Breast epithelium (tissue), 4 donors: ENCODE measurements around the gene CSNK2A2. TPM values are rescaled to one million over a fixed set of nuclear protein-coding genes. Genes with fewer than 3 reads are reported as not detected.

ENCODE experiments used
- DNase-seq, 2 donors: peaks; one replicate each; pipeline ENCODE4 v3.0.0-alpha.2; 2019; ENCODE audit warnings: low spot score in 2 of 2
- H3K27ac ChIP-seq, 2 donors: fragments of 200-600 bp; sonication (generic) in 1 of 2; one replicate each; pipeline ENCODE4 v1.5.1; 2016 to 2019; ENCODE audit warnings: mild to moderate bottlenecking in 1 of 2
- H3K27me3 ChIP-seq, 2 donors: fragments of 200-600 bp; sonication (generic) in 1 of 2; one replicate each; pipeline versions ENCODE4 v1.5.1 to v1.6.0; 2017 to 2019; ENCODE audit warnings: control low read depth in 1 of 2, mild to moderate bottlenecking in 1 of 2
- H3K36me3 ChIP-seq: fragments of 200-600 bp; one replicate; pipeline ENCODE4 v1.5.1; 2019
- H3K4me1 ChIP-seq, 2 donors: fragments of 200-600 bp; sonication (generic); one replicate each; pipeline ENCODE4 v1.5.1; 2016 to 2019; ENCODE audit warnings: control low read depth in 1 of 2
- H3K4me3 ChIP-seq, 3 donors: fragments of 200-600 bp; sonication (generic); 1 replicate in 2 of 3; 2 replicates in 1 of 3; pipeline ENCODE4 v1.5.1; 2016 to 2019; ENCODE audit warnings: mild to moderate bottlenecking in 3 of 3, moderate library complexity in 2 of 3
- H3K9me3 ChIP-seq, 2 donors: fragments of 200-600 bp; sonication (generic) in 1 of 2; one replicate each; pipeline ENCODE4 v1.5.1; 2016 to 2019; ENCODE audit warnings: control low read depth in 1 of 2
- POLR2A ChIP-seq: fragments of 450-650 bp; IDR thresholded peaks from one replicate; pipeline ENCODE4 v1.6.1; 2016; ENCODE audit warnings: antibody characterized with exemption, mild to moderate bottlenecking, moderate library complexity
- POLR2AphosphoS5 ChIP-seq, 3 donors: sonication (generic); formaldehyde crosslinking; IDR thresholded peaks; one replicate each; pipeline ENCODE4 v1.6.1; 2017; ENCODE audit warnings: antibody characterized with exemption in 3 of 3
- intact Hi-C: fragments of 100-400 bp; cut with DNase I; formaldehyde crosslinking; loops from one replicate; pipeline ENCODE4 v1.15.1; 2023; ENCODE audit warnings: low total_unique reads
- total RNA-seq, 3 donors: library from RNA; depleted of rRNA; stranded (reverse); fragments of >200 nt; gene quantifications; one replicate each; pipeline ENCODE4 v1.1.0, GENCODE V29; 2016
- TF ChIP-seq, protein P1 (sequence below), 3 donors: fragments of 450-650 bp; IDR thresholded peaks; one replicate each; pipeline ENCODE4 v1.5.1; 2016 to 2017; ENCODE audit warnings: antibody characterized with exemption in 3 of 3, mild to moderate bottlenecking in 3 of 3, moderate library complexity in 3 of 3

Gene CSNK2A2
- total RNA-seq, 3 donors from 2014 or later = 25.6 to 47.7 (median 29.4) TPM

- intact Hi-C loops = no loop called here
- no peaks in the 10 kb centered on the region for H3K9me3 ChIP-seq
- DNase-seq = no peak
- H3K27me3 ChIP-seq = no peaks in the 10 kb centered on the region
- no peak overlapping the region for H3K4me3 ChIP-seq
- peaks cover 7 to 9% of the 10 kb centered on the region in 2 donors for H3K4me1 ChIP-seq
- no peak overlapping the region for H3K27ac ChIP-seq
- H3K36me3 ChIP-seq = no peaks in the 10 kb centered on the region
- TF ChIP-seq POLR2AphosphoS5 (IDR thresholded peaks at IDR 0.05) (no peak), POLR2A (no peak)
- TF ChIP-seq, protein P1, sequence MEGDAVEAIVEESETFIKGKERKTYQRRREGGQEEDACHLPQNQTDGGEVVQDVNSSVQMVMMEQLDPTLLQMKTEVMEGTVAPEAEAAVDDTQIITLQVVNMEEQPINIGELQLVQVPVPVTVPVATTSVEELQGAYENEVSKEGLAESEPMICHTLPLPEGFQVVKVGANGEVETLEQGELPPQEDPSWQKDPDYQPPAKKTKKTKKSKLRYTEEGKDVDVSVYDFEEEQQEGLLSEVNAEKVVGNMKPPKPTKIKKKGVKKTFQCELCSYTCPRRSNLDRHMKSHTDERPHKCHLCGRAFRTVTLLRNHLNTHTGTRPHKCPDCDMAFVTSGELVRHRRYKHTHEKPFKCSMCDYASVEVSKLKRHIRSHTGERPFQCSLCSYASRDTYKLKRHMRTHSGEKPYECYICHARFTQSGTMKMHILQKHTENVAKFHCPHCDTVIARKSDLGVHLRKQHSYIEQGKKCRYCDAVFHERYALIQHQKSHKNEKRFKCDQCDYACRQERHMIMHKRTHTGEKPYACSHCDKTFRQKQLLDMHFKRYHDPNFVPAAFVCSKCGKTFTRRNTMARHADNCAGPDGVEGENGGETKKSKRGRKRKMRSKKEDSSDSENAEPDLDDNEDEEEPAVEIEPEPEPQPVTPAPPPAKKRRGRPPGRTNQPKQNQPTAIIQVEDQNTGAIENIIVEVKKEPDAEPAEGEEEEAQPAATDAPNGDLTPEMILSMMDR (IDR thresholded peaks at IDR 0.05) = no peak
These were observed 2.3 kb upstream of the CSNK2A2 start for GRCh38 chr16:58200004-58200797.

- no peaks in the 10 kb centered on the region for H3K27me3 ChIP-seq
- no peak overlapping the region for H3K4me3 ChIP-seq
- no peak for DNase-seq
- peaks cover 7 to 9% of the 10 kb centered on the region in 2 donors for H3K4me1 ChIP-seq
- H3K9me3 ChIP-seq = no peaks in the 10 kb centered on the region
- no peaks in the 10 kb centered on the region for H3K36me3 ChIP-seq
- intact Hi-C loops = no loop called here
- H3K27ac ChIP-seq = no peak overlapping the region
- TF ChIP-seq, protein P1 (IDR thresholded peaks at IDR 0.05) = no peak
- TF ChIP-seq POLR2A (no peak), POLR2AphosphoS5 (IDR thresholded peaks at IDR 0.05) (no peak)
These were observed 1.0 kb upstream of the CSNK2A2 start for GRCh38 chr16:58198803-58199411.

- Histone ChIP-seq H3K36me3 (no peaks in the 10 kb centered on the region), H3K9me3 (no peaks in the 10 kb centered on the region), H3K27ac (peak overlapping the region; percentile 9 to 33), H3K4me3 (peak overlapping the region; percentile 82 to 92 (median 89)), H3K4me1 (peaks cover 7 to 9% of the 10 kb centered on the region in 2 donors), H3K27me3 (no peaks in the 10 kb centered on the region)
- intact Hi-C loops = no loop called here
- TF ChIP-seq, protein P1 (IDR thresholded peaks at IDR 0.05) = no peak
- TF ChIP-seq POLR2A = no peak
- no peak for TF ChIP-seq POLR2AphosphoS5 (IDR thresholded peaks at IDR 0.05)
- DNase-seq = no peak
These were observed 443 bp downstream of the CSNK2A2 start for GRCh38 chr16:58197314-58198012.

DNA sequence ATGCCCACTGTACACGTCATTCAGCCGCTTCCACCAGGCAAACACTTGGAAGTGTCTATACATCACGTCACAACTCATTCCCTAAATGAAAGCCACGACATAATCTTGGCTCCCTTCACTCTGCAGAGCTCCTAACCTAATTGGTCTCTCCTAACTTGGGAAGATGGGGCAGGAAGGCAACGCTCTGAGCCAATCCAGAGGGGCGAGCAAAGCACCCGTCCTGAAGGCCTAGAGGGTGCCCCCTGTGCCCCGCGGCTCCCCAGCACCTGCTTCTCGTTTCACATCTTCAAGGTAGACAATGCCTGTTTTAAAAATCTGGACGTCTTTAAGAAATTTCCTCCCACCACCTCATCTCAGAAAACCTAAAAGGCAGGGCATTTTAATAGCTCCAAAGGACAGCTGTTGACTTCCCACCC is 1.0 kb downstream of the CSNK2A2 start:
- Histone ChIP-seq H3K36me3 (no peaks in the 10 kb centered on the region), H3K27me3 (no peaks in the 10 kb centered on the region), H3K27ac (peak overlapping the region in 1 of 2 donors; percentile 33), H3K4me1 (peaks cover 7 to 9% of the 10 kb centered on the region in 2 donors), H3K4me3 (peak overlapping the region; percentile 82 to 92 (median 89)), H3K9me3 (no peaks in the 10 kb centered on the region)
- TF ChIP-seq POLR2AphosphoS5 (IDR thresholded peaks at IDR 0.05) = no peak
- TF ChIP-seq, protein P1 (IDR thresholded peaks at IDR 0.05) = no peak
- no peak for TF ChIP-seq POLR2A
- DNase-seq = no peak
- intact Hi-C loops = no loop called here
